ENCODE measurements around the gene CTSO.

CTSO gene

GRCh38 chr4:155995069-155995468 lies 41.4 kb upstream of the CTSO start:
- Histone ChIP-seq H3K4me3 (ENCODE audit: insufficient read depth, low read length, poor library complexity, severe bottlenecking) (no peak overlapping the region), H4K20me1 (ENCODE audit: low read depth, low read length) (no peaks in the 10 kb centered on the region)
- no peak for TF ChIP-seq EZH2phosphoT487 (conservative IDR thresholded peaks at IDR 0.05; ENCODE audit: low read length)
- TF ChIP-seq CTCF (IDR thresholded peaks at IDR 0.05; ENCODE audit: insufficient read depth, low read length, poor library complexity, severe bottlenecking): no peak

GRCh38 chr4:155984106-155984797 lies 30.6 kb upstream of the CTSO start:
- no peaks in the 10 kb centered on the region for H3F3A ChIP-seq (ENCODE audit: insufficient read depth)

More at GRCh38 chr4:155995069-155995468, 41.4 kb upstream of the CTSO start:
- H3K9me3 ChIP-seq (ENCODE audit: insufficient read depth, low read length): no peaks in the 10 kb centered on the region
- H3K79me2 ChIP-seq (ENCODE audit: insufficient read depth, low read length): no peaks in the 10 kb centered on the region
- H3K36me3 ChIP-seq (ENCODE audit: low read length): no peaks in the 10 kb centered on the region
- no peaks in the 10 kb centered on the region for H3K27me3 ChIP-seq (ENCODE audit: low read length)
- no peak overlapping the region for H3K4me2 ChIP-seq (ENCODE audit: low read depth, low read length, poor library complexity, severe bottlenecking)
- H3K27ac ChIP-seq (ENCODE audit: low read depth, low read length): no peak overlapping the region
- H3F3A ChIP-seq (ENCODE audit: insufficient read depth): no peaks in the 10 kb centered on the region
- H2AFZ ChIP-seq (ENCODE audit: low read depth, low read length, severe bottlenecking): no peak overlapping the region
- no peaks in the 10 kb centered on the region for H3K9me2 ChIP-seq (replicated peaks; ENCODE audit: insufficient read depth, low read length)
- H3K9ac ChIP-seq (ENCODE audit: low read length): no peak overlapping the region

GRCh38 chr4:155982736-155983385 lies 29.2 kb upstream of the CTSO start:
- H3K36me3 ChIP-seq (ENCODE audit: low read length): no peaks in the 10 kb centered on the region
- no peaks in the 10 kb centered on the region for H3F3A ChIP-seq (ENCODE audit: insufficient read depth)
- H2AFZ ChIP-seq (ENCODE audit: low read depth, low read length, severe bottlenecking): no peak overlapping the region
- TF ChIP-seq EZH2phosphoT487 (conservative IDR thresholded peaks at IDR 0.05; ENCODE audit: low read length) (no peak), CTCF (IDR thresholded peaks at IDR 0.05; ENCODE audit: insufficient read depth, low read length, poor library complexity, severe bottlenecking) (no peak)
- no peaks in the 10 kb centered on the region for H3K27me3 ChIP-seq (ENCODE audit: low read length)
- no peak overlapping the region for H3K4me3 ChIP-seq (ENCODE audit: insufficient read depth, low read length, poor library complexity, severe bottlenecking)
- H3K9me3 ChIP-seq (ENCODE audit: insufficient read depth, low read length): no peaks in the 10 kb centered on the region
- H3K4me2 ChIP-seq (ENCODE audit: low read depth, low read length, poor library complexity, severe bottlenecking): no peak overlapping the region
- no peak overlapping the region for H3K27ac ChIP-seq (ENCODE audit: low read depth, low read length)
- H3K9ac ChIP-seq (ENCODE audit: low read length): no peak overlapping the region
- H4K20me1 ChIP-seq (ENCODE audit: low read depth, low read length): no peaks in the 10 kb centered on the region
- no peaks in the 10 kb centered on the region for H3K9me2 ChIP-seq (replicated peaks; ENCODE audit: insufficient read depth, low read length)
- H3K79me2 ChIP-seq (ENCODE audit: insufficient read depth, low read length): no peaks in the 10 kb centered on the region

More at GRCh38 chr4:155984106-155984797, 30.6 kb upstream of the CTSO start:
- Histone ChIP-seq H3K36me3 (ENCODE audit: low read length) (no peaks in the 10 kb centered on the region), H3K9me2 (replicated peaks; ENCODE audit: insufficient read depth, low read length) (no peaks in the 10 kb centered on the region), H4K20me1 (ENCODE audit: low read depth, low read length) (no peaks in the 10 kb centered on the region), H3K27me3 (ENCODE audit: low read length) (no peaks in the 10 kb centered on the region), H3K4me2 (ENCODE audit: low read depth, low read length, poor library complexity, severe bottlenecking) (no peak overlapping the region), H3K79me2 (ENCODE audit: insufficient read depth, low read length) (no peaks in the 10 kb centered on the region), H3K9me3 (ENCODE audit: insufficient read depth, low read length) (no peaks in the 10 kb centered on the region), H3K9ac (ENCODE audit: low read length) (no peak overlapping the region), H3K27ac (ENCODE audit: low read depth, low read length) (no peak overlapping the region), H3K4me3 (ENCODE audit: insufficient read depth, low read length, poor library complexity, severe bottlenecking) (no peak overlapping the region), H2AFZ (ENCODE audit: low read depth, low read length, severe bottlenecking) (no peak overlapping the region)
- no peak for TF ChIP-seq EZH2phosphoT487 (conservative IDR thresholded peaks at IDR 0.05; ENCODE audit: low read length)

- H3K36me3 ChIP-seq (ENCODE audit: low read length): no peaks in the 10 kb centered on the region
- no peaks in the 10 kb centered on the region for H3K79me2 ChIP-seq (ENCODE audit: insufficient read depth, low read length)
- no peaks in the 10 kb centered on the region for H3F3A ChIP-seq (ENCODE audit: insufficient read depth)
- H3K9me2 ChIP-seq (replicated peaks; ENCODE audit: insufficient read depth, low read length): no peaks in the 10 kb centered on the region
- H3K27me3 ChIP-seq (ENCODE audit: low read length): no peaks in the 10 kb centered on the region
- no peak overlapping the region for H2AFZ ChIP-seq (ENCODE audit: low read depth, low read length, severe bottlenecking)
- H3K4me2 ChIP-seq (ENCODE audit: low read depth, low read length, poor library complexity, severe bottlenecking): no peak overlapping the region
- no peaks in the 10 kb centered on the region for H4K20me1 ChIP-seq (ENCODE audit: low read depth, low read length)
- no peak overlapping the region for H3K27ac ChIP-seq (ENCODE audit: low read depth, low read length)
- H3K9me3 ChIP-seq (ENCODE audit: insufficient read depth, low read length): no peaks in the 10 kb centered on the region
- TF ChIP-seq EZH2phosphoT487 (conservative IDR thresholded peaks at IDR 0.05; ENCODE audit: low read length) (no peak), CTCF (IDR thresholded peaks at IDR 0.05; ENCODE audit: insufficient read depth, low read length, poor library complexity, severe bottlenecking) (no peak)
- no peak overlapping the region for H3K4me3 ChIP-seq (ENCODE audit: insufficient read depth, low read length, poor library complexity, severe bottlenecking)
- H3K9ac ChIP-seq (ENCODE audit: low read length): no peak overlapping the region
These were observed 25.1 kb upstream of the CTSO start for GRCh38 chr4:155978810-155979209.
